Measurements from ENCODE around the gene XRCC6.
A peak's percentile ranks its signal among the peaks of the same experiment; 100 is the strongest.
"Not testable (repeated sequence)": the region's sequence is repeated elsewhere in the genome, so short reads cannot be mapped to it uniquely, and the experiment has no call there.

The XRCC6 gene

DNA sequence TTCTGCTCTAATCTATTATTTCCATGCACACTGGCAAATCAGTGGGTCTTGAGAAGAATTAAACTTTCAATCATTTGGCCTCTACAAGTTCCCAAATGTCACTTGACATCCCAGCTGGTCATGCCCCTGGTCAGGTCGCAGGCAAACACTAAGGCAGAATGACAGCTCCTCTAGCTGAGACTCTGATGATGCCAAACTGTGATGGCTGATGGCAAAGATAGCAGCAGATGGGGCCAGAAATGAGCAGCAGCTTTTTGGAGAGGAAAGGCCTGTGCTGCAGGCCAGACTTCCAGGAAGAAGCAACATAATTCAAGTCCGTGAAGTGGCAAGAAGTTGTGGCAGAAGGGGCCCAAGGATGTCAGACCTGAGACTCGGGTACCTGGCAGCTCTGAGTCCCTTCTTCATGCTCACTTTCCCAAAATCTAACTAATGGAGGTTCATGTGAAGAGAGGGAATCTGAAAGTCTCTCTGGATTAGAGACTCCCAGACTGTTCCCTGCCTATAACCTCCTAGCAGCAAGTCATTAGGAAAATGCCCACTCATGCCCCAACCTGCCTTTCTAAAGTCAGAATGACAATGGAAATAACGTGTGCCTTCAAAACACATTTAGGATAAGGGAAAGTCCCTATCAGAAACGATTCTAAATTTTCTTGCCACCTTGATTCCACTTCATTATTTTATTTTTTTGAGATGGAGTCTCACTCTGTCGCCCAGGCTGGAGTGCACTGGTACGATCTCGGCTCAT, 22.0 kb upstream of the XRCC6 start:
- DNase-seq (ENCODE audit: low read depth): no peak

DNA sequence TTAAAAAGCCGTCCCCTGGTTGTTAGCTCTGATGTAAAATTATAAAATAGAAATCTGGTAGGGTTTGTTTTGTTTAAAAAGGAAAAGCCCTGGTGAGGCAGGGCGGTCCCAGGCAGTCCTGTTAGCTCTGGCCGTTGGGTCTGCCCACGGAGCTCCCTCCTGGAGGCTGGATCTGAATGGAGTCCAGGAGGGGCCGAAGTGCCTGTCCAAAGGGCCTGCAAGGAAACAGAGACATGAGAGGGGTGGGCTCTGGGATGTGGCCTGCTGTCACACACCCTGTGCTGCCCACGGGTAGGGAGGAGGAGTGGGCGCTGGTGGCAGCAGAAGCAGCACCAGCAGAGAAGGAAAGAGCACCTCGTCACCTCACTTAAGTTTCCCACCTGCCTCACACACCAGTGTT, 20.1 kb upstream of the XRCC6 start:
- no peak for DNase-seq (ENCODE audit: low read depth)

DNA sequence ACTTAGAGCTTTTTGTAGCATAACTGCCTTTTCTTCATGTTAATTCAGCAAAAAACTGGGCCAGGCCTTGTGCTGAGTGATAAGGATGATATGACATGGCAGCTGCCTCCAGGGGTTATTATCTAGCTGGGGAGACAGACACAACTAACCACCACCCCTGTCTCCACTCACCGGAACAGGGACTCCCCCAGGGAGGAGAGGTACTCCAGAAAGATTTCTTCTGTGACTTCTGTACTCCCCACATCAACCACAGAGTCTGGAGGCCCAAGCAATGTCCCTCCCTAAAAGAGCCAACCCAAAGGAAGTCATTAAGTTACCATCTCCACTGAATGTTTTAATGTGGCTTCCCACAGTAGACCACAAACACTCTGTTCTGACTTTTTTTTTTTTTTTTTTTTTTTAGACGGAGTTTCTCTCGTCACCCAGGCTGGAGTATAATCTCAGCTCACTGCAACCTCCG, 17.2 kb upstream of the XRCC6 start:
- DNase-seq (ENCODE audit: low read depth): no peak

DNA sequence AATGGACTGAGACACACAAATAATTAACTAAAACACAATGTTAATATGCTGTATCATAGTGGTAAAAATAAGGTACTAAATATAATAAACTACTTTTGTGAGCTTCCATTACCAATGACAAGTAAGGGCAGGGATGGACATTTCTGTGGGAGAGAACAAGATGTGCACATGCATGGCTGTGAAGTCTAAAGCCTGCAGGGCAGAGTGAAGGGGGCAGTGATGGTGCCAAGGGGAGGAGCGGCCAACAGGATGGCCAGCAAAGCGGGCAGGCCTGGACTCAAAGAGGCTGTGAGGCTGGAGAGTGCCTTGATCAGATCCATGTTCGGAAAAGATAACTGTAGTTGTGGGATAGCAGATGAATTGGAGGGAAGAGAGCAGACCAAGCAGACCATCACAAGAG, 12.7 kb upstream of the XRCC6 start:
- no peak for DNase-seq (ENCODE audit: low read depth)

DNA sequence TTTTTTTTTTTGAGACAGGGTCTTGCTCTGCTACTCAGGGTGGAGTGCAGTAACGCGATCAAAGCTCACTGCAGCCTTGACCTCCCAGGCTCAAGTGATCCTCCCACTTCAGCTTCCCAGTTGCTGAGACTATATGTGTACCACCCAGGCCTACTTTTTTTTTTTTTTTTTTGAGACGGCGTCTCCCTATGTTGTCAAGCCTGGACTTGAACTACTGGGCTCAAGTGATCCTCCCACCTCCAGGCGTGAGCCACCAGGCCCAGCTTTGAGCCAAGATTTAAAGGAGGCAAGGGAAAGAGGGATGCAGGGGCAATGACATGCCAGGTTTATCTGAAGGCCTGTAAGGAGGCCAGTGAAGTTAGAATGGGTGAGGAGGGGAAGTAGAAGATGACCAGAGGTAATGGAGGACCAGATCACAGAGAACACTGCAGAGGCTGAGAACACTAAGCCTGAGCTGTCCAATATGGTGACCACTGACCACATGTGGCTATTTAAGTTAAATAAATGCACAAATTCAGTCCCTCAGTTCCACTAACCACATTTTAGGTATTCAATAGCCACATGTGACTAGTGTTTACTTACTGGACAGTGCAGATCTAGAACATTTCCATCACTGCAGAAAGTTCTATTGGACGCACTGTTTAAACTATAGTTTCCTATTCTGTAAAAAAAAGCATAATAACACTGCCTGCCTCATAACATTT, 8.3 kb upstream of the XRCC6 start:
- no peak for DNase-seq (ENCODE audit: low read depth)

DNA sequence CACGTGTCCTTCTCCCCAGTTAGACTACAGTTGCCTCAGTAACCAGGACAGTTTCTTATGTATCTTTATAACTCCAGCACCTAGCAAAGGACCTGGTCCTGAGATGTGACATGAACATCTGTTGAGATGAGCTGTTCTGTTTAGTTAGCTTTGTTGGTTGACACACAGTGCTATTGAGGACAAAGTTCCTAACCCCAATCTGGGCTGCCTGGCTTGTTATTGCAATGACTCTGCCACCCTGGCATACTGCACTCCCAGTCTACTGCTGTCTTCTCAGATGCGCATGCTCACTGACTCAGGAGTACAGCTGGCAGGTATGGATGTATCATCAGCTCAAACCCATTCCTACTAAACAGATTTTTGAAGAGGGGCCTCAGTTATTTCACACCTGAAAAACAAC, 7.6 kb upstream of the XRCC6 start:
- no peak for DNase-seq (ENCODE audit: low read depth)

DNA sequence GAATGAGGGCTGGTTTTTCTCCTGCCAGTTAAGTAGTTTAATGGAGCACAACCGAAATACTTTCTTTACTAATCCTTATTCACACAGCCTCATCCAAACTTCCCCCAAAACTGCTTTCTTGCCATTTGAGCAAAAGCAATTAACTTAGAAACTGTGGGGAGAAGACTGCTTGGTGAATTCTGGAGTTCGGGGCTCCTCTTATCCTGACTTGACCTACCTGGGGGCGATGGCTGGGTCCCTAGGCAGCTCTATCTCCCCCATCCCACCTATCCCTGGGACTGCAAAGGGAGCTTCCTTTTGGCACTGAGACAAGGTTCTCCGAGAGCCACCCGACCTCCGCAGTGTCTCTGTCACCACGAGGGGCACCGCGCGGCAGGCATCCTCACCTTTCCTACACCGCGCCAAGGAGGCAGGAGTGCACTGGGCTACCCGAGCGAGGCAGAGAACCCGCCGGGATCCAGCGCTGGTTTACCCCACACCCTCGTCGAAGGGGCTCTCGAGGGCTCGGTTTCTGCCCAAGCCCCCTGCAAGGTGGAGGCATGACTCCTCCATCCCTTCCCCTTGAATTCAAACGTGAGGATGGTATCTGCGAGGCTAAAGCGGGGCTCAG, 1.0 kb upstream of the XRCC6 start:
- DNase-seq (ENCODE audit: low read depth): no peak

DNA sequence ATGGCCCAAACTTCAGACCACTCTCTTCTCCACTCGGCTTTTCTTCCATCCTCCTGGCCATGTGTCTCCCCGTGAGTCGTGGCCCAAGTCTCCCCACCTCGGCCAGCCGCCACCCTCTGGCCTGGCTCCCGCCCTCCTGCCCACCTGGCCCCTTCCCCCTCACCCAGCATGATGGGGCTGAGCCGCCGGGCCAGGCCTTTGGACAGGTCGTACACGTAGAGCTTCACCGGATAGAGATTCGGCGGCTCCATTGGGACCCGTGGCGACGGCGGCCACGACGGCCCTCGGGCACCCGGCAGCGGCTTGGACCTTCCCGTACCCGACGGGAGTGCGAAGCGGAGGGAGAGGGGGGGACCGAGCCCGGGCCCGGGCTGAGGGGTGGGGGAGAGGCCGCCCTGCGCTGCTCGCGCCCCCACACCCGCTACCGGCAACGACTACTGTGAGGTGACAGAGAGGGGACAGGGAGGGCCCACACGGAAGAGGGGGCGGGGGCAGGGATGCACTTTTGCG, 451 bp upstream of the XRCC6 start, which contains the start of gene DESI1:
TSS of gene DESI1 (minus strand) at position 455 of the 510 bp plus-strand sequence. CDS start at position 251, 204 bp downstream.
- DNase-seq (ENCODE audit: low read depth): no peak

DNA sequence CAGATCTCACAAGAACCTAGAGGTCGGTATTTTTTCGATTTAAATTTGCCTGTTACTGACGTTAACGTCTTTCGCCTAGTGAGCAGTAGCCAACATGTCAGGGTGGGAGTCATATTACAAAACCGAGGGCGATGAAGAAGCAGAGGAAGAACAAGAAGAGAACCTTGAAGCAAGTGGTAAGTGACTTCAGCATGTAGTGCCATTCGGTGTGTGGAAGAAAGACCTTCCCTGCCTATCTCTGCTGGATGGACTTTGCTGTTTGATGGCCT, 750 bp downstream of the XRCC6 start:
- DNase-seq (ENCODE audit: low read depth): no peak

DNA sequence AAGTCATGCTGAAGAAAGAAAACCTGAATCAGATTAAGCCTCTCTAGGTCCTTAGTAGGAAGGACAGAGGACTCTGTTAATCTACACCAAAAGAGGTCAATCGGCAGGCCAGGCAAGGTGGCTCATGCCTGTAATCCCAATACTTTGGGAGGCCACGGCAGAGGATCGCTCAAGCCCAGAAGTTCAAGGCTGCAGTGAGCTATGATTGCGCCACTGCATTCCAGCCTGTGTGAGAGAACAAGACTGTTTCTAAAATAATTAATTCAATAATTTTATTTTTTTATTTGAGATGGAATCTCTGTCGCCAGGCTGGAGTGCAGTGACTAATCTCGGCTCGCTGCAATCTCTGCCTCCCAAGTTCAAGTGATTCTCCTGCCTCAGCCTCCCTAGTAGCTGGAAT, 4.5 kb downstream of the XRCC6 start:
- no peak for DNase-seq (ENCODE audit: low read depth)

DNA sequence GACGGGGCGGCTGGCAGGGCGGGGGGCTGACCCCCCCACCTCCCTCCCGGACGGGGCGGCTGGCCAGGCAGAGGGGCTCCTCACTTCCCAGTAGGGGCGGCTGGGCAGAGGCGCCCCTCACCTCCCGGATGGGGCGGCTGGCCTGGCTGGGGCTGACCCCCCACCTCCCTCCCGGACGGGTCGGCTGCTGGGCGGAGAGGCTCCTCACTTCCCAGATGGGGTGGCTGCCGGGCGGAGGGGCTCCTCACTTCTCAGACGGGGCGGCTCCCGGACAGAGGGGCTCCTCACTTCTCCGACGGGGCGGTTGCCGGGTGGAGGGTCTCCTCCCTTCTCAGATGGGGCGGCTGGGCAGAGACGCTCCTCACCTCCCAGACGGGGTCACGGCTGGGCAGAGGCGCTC, 10.0 kb downstream of the XRCC6 start:
- not testable (repeated sequence) for DNase-seq (ENCODE audit: low read depth)

DNA sequence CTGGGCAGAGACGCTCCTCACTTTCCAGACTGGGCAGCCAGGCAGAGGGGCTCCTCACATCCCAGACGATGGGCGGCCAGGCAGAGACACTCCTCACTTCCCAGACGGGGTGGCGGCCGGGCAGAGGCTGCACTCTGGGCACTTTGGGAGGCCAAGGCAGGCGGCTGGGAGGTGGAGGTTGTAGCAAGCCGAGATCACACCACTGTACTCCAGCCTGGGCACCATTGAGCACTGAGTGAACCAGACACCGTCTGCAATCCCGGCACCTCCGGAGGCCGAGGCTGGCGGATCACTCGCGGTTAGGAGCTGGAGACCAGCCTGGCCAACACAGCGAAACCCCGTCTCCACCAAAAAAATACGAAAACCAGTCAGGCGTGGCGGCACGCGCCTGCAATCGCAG, 10.5 kb downstream of the XRCC6 start:
- not testable (repeated sequence) for DNase-seq (ENCODE audit: low read depth)

DNA sequence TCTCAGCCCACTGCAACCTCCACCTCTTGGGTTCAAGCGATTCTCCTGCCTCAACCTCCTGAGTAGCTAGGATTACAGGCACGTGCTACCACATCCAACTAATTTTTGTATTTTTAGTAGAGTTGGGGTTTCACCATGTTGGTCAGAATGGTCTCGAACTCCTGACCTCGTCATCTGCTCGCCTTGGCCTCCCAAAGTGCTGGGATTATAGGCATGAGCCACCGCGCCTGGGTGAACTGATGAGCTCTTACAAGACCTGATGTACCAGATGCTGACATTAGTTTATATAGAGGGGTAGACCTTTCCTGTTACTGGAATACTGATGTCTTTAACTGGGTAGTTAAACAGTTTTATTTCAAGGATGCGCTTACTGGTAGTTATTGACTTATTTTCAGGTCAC, 13.5 kb downstream of the XRCC6 start:
- not testable (repeated sequence) for DNase-seq (ENCODE audit: low read depth)

DNA sequence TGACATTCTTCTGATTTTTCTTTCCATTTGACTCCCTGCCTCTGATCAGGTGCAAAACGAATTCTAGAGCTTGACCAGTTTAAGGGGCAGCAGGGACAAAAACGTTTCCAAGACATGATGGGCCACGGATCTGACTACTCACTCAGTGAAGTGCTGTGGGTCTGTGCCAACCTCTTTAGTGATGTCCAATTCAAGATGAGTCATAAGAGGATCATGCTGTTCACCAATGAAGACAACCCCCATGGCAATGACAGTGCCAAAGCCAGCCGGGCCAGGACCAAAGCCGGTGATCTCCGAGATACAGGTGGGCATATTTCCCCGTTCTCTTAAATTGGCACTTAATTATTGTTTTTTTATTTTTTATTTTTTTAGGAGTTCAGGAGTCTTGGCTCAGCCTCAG, 15.4 kb downstream of the XRCC6 start:
- peak; percentile 36 for DNase-seq (ENCODE audit: low read depth)

DNA sequence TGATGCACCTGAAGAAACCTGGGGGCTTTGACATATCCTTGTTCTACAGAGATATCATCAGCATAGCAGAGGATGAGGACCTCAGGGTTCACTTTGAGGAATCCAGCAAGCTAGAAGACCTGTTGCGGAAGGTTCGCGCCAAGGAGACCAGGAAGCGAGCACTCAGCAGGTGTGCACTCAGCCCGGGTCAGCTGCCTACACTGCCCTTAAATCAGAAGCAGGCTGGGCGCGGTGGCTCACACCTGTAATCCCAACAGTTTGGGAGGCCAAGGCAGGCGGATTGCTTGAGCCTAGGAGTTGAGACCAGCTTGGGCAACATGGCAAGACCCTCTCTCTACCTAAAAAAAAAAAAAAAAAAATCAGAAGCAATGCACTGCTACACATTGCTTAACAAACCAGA, 16.5 kb downstream of the XRCC6 start:
- not testable (repeated sequence) for DNase-seq (ENCODE audit: low read depth)

DNA sequence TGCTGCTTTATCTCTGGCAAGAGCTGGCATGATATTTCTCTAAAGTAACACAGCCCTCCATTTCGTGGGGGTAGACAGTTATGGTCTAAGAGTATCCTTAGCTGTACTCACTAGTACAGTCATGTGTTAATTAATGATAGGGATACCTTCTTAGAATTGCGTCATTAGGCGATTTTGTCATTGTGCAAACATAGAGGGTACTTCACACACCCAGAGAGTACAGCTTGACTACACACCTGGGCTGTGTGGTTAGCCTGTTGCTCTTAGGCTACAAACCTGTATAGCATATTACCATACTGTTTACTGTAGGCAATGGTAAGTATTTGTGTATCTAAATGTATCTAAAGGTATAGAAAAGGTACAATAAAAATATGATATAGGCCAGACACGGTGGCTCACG, 17.0 kb downstream of the XRCC6 start:
- DNase-seq (ENCODE audit: low read depth): no peak

DNA sequence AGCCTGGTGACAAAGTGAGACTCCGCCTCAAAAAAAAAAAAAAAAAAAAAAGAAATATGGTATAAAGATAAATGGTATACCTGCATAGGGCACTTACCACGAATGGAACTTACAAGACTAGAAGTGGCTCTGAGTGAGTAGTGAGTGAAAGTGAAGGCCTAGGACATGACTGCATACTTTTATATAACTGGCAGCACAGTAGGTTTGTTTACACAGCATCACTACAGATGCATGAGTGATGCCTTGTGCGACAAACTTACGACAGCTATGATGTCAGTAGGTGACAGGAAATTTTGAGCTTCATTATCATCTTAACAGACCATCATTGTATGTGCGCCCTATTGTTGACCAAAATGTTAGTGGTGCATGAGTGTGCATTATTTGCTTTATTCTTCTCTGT, 17.7 kb downstream of the XRCC6 start:
- no peak for DNase-seq (ENCODE audit: low read depth)

DNA sequence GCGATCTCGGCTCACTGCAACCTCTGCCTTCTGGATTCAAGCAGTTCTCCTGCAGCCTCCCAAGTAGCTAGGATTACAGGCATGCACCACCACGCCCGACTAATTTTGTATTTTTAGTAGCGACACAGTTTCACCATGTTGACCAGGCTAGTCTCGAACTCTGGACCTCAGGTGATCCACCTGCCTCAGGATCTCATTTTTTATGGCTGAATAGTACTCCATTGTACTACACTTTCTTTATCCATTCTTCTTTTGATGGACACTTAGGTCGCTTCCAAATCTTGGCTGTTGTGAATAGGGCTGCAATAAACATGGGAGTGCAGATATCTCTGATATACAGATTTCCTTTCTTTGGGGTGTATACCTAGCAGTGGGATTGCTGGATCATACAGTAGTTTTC, 20.8 kb downstream of the XRCC6 start:
- no peak for DNase-seq (ENCODE audit: low read depth)

DNA sequence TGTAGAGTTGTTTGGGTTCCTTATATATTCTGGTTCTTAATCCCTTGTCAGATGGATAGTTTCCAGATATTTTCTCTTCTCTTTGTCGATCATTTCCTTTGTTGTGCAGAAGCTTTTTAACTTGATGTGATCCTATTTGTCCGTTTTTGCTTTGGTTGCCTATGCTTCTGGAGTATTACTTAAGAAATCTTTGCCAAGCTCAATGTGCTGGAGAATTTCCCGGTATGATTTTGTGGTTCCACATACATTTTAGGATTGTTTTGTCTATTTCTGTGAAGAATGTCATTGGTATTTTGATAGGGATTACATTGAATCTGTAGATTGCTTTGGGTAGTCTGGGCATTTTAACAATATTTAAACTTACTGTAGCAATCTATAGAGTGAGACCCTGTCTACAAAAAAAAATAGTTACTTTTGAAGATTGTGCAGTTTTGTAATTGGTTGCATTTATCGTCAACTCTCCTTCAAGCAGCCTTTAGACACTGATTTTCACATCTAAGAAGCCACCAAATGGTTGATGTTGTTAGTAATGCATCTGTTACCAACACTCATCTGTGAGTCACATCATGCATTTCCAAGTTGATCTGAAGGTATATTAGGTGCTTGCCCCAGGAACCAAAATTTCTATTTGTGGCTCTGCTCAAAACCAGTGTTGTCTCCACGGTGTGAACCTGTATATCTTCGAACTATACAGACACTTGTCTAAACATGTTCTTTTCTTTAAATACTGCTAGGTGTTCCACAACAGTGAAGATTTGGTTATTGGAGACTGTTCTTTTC, 21.4 kb downstream of the XRCC6 start:
- DNase-seq (ENCODE audit: low read depth): no peak

DNA sequence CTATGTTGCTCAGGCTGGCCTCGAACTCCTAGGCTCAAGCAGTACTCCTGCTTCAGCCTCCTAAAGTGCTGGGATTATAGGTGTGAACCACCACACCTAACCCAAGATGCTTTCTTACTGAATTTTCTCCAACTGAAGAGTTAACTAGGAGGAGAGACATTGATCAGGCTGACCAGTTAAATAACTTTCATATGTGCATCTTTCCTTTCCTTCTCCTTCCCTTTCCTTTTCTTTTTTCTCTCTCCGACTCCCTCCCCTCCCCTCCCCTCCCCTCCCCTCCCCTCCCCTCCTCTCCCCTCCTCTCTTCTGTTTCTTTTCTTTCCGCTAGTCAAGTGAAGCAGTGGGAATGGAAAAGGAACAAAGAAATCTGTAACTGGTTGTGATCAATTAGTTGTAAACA, 26.7 kb downstream of the XRCC6 start:
- DNase-seq (ENCODE audit: low read depth): no peak

DNA sequence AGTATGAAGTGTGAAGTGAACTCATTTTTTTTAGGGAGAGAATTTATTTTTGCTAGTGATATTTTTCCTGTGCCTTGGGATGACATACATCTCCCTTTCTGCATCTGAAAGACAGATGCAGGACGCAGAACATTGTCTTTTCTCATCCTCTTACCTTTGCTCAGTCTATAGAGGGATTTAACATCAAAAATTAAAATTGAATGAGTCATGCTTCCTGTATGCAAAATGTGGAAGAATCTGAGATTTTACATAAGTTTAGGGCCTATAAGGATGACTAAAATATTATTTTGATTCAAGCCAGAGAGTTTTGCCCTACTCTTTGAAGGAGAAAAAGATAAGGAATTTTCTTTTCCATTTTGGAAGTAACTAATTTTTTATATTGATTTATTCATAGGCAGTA, 27.3 kb downstream of the XRCC6 start:
- no peak for DNase-seq (ENCODE audit: low read depth)

DNA sequence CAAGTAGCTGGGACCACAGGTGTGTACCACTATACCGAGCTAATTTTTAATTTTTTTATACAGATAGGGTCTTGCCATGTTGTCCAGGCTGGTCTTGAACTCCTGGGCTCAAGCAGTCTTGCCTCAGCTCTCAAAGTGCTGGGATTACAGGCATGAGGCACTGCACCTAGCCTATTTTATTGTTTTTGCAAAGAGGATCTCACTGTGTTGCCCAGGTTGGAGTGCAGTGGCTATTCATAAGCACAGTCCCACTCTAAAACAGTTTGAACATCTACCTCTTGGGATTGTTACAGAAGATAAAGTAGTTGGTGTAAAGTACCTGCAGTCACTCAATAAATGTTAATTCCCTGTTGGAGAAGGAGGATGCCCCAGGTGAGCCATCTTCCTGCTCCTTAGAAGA, 29.1 kb downstream of the XRCC6 start:
- no peak for DNase-seq (ENCODE audit: low read depth)

DNA sequence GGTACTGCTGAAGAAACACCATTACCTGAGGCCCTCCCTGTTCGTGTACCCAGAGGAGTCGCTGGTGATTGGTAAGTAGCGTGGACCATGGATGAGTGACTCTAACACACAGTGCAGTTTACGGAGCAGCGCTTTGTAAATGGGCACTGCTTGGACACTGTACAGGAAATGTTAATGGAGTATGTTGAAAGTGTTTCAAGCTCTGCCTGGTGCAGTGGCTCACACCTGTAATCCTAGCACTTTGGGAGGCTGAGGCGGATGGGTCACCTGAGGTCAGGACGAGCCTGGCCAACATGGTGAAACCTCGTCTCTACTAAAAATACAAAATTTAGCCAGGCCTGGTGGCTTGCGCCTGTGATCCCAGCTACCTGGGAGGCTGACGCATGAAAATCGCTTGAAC, 29.7 kb downstream of the XRCC6 start:
- DNase-seq (ENCODE audit: low read depth): no peak
